ENCODE results near the gene CCL1. TPM values are rescaled to one million over a fixed set of nuclear protein-coding genes. Genes with fewer than 3 reads are reported as not detected.

CCL1 gene
- total RNA-seq, 2 experiments from 2014 or later = 0.87 TPM

Other genes with a start within 250 kb of the CCL1 start
- not detected for gene CCL2, start 107.9 kb downstream of the CCL1 start, total RNA-seq
- gene CCL7, start 93.0 kb downstream of the CCL1 start, total RNA-seq = not detected
- gene CCL11, start 77.5 kb downstream of the CCL1 start, total RNA-seq = not detected
- gene CCL8, start 43.8 kb downstream of the CCL1 start, total RNA-seq = not detected
- not detected for gene CCL13, start 6.8 kb downstream of the CCL1 start, total RNA-seq
- gene TMEM132E, start 216.3 kb upstream of the CCL1 start, total RNA-seq = not detected